ENCODE results near the gene GPR158.

GPR158 gene

GRCh38 chr10:25498645-25499044, 323.8 kb downstream of the GPR158 start:
- in situ Hi-C loops (cut with MboI; ENCODE audit: low sequenced_read_pairs), result no loop called here

- in situ Hi-C loops (cut with MboI; ENCODE audit: low sequenced_read_pairs), result no loop called here
Measured at GRCh38 chr10:25501912-25502311, 327.1 kb downstream of the GPR158 start.

- in situ Hi-C loops (cut with MboI; ENCODE audit: low sequenced_read_pairs), result no loop called here
Measured at GRCh38 chr10:25502453-25502852, 327.7 kb downstream of the GPR158 start.

- in situ Hi-C loops (cut with MboI; ENCODE audit: low sequenced_read_pairs), result no loop called here
Measured at GRCh38 chr10:25504306-25504705, 329.5 kb downstream of the GPR158 start.

- in situ Hi-C loops (cut with MboI; ENCODE audit: low sequenced_read_pairs), result no loop called here
Measured at GRCh38 chr10:25504838-25505237, 330.0 kb downstream of the GPR158 start.

- in situ Hi-C loops (cut with MboI; ENCODE audit: low sequenced_read_pairs), result no loop called here
Measured at GRCh38 chr10:25505466-25505865, 330.7 kb downstream of the GPR158 start.

GRCh38 chr10:25506821-25507335, 332.1 kb downstream of the GPR158 start:
- in situ Hi-C loops (cut with MboI; ENCODE audit: low sequenced_read_pairs), result no loop called here

GRCh38 chr10:25508112-25508815, 333.5 kb downstream of the GPR158 start:
- in situ Hi-C loops (cut with MboI; ENCODE audit: low sequenced_read_pairs), result no loop called here

- in situ Hi-C loops (cut with MboI; ENCODE audit: low sequenced_read_pairs), result no loop called here
Measured at GRCh38 chr10:25509151-25509550, 334.4 kb downstream of the GPR158 start.

GRCh38 chr10:25522294-25522693, 347.5 kb downstream of the GPR158 start:
- in situ Hi-C loops (cut with MboI; ENCODE audit: low sequenced_read_pairs), result no loop called here

GRCh38 chr10:25522946-25523608, 348.3 kb downstream of the GPR158 start:
- in situ Hi-C loops (cut with MboI; ENCODE audit: low sequenced_read_pairs), result no loop called here

GRCh38 chr10:25530306-25530705, 355.5 kb downstream of the GPR158 start:
- in situ Hi-C loops (cut with MboI; ENCODE audit: low sequenced_read_pairs), result no loop called here

- in situ Hi-C loops (cut with MboI; ENCODE audit: low sequenced_read_pairs), result no loop called here
Measured at GRCh38 chr10:25531457-25532061, 356.8 kb downstream of the GPR158 start.

- in situ Hi-C loops (cut with MboI; ENCODE audit: low sequenced_read_pairs), result no loop called here
Measured at GRCh38 chr10:25532213-25532612, 357.4 kb downstream of the GPR158 start.

GRCh38 chr10:25536027-25536426, 361.2 kb downstream of the GPR158 start:
- in situ Hi-C loops (cut with MboI; ENCODE audit: low sequenced_read_pairs), result no loop called here

GRCh38 chr10:25547382-25547781, 372.6 kb downstream of the GPR158 start:
- in situ Hi-C loops (cut with MboI; ENCODE audit: low sequenced_read_pairs), result no loop called here

GRCh38 chr10:25552283-25552919, 377.6 kb downstream of the GPR158 start:
- in situ Hi-C loops (cut with MboI; ENCODE audit: low sequenced_read_pairs), result no loop called here

GRCh38 chr10:25555865-25556264, 381.1 kb downstream of the GPR158 start:
- in situ Hi-C loops (cut with MboI; ENCODE audit: low sequenced_read_pairs), result no loop called here

GRCh38 chr10:25556457-25556856, 381.7 kb downstream of the GPR158 start:
- in situ Hi-C loops (cut with MboI; ENCODE audit: low sequenced_read_pairs), result no loop called here

GRCh38 chr10:25557136-25557535, 382.3 kb downstream of the GPR158 start:
- in situ Hi-C loops (cut with MboI; ENCODE audit: low sequenced_read_pairs), result no loop called here

GRCh38 chr10:25561758-25562157, 387.0 kb downstream of the GPR158 start:
- in situ Hi-C loops (cut with MboI; ENCODE audit: low sequenced_read_pairs), result no loop called here
